Activated CD4-positive, alpha-beta T cell treated with anti-CD3 and anti-CD28 coated beads, Interleukin-2, amount 50 U/mL, for 24 hours (primary cell): ENCODE results near the gene XYLB.

Source experiments
- DNase-seq, 2 donors: peaks; one replicate each; pipeline ENCODE4 v3.0.0-alpha.2; 2020; ENCODE audit warnings: low read depth in 1 of 2, low spot score in 1 of 2

Gene XYLB

GRCh38 chr3:38454178-38454883 is 107.7 kb downstream of the XYLB start:
- peak in 1 of 2 donors; percentile 9 for DNase-seq

DNA sequence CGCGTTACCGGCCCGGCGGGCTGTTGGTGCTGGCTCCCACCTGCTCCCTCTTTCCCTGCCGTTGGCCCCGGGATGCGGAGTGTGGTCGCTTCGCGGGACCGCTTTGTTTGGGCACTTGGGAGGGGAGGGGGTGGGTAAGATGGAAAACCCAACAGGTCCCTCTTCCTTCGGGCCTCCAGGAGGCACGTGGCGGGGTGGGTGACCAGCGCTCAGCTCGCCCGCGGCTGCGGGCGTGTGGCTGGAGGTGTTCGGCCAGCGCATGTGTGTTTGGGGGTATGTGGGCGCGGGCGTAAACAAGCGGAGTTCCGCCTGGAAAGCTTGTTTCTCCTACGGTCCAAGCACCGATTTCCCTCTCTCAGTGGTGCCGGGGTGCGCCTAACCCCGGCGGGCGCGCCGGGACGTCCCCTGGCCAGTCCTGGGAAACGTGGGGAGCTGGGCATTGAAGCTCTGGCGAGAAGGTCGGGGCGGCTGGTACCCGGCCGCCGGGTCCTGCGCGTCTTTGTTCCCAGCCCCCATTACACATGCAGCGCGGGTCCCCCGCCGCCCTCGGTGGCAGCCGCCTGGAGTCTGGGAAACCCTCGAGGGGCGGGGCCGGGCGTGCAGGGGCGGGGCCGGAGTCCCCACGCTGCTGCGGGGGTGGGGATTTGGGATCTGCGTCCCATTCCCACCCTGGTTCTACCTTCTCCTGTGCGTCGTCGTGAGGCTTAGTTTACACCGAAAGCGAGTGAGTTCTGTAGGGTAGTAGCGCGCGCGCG is 108.5 kb downstream of the XYLB start:
- DNase-seq, result peak in 1 of 2 donors; percentile 23

DNA sequence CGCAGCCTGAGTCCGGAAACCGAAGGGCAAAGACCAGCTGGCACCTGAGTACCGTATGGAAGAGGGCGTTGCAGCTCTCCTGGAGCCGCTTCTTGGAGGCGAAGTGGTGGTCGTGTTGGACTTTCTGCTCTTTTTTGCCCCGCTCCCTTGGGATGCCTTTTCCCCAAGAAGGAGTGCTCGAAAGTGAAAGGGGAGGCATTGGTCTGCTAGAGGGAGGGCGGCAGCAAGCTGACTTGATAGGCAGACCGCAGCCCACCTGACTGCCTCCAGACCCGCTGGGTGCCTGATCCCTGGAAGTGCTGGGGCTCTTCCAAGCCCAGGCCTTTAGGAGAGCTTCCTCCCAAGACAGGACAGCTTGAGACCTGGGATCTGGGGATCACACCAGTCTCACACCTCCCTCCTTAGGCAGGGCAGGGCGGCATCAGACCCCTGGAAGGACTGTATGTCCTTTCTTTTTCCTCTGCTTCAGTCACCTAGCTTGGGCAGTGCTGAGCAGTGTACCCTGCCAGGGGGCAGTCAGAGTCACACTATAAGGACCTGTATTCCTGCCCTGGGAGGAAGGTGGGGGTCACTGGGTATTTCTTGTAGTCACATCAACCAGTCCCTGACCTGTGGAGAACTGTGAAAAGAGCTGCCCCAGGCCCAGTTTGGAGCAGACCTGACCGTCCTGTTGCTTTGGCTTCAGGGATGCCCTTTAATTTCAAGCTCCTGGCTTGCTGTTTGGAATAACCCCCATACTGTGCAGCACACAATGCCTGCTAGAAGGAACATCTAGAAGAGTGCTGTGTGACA is 109.2 kb downstream of the XYLB start:
- no peak for DNase-seq

- no peak for DNase-seq
Measured at GRCh38 chr3:38457111-38458003, 110.8 kb downstream of the XYLB start.

DNA sequence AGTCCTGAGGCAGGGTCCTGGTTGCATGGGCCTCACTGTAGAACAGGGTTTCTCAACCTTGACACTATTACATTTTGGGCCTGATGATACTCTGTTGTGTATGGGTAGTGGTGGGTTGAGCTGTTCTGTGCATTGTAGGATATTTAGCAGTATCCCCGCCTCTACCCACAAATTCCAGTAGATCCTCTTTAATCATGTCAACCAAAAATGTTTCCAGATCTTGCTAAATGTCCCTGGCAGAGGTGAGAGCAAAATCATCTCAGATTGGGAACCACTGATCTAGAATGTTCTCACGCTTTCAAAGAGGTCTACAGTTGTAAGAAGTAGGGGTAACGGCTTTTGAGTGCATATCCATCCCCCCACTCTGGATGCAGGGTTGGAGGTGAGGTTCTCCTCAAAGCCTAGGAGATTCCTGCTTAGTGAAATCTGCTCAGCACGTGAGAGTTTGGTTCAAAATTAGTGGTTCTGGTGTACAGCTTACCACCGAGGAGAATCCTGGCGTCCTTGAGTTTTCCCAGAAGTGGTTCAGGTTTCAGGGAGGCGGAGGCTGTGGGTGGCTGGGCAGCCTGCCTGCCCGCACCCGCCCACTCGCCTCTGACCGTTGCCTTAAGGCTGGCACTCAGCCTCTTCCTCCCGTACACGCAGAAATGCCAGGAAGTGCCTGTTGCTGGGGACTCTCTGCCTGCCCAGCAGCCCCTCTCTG is 112.4 kb downstream of the XYLB start:
- DNase-seq, result no peak

GRCh38 chr3:38459499-38460048 is 113.0 kb downstream of the XYLB start:
- no peak for DNase-seq

GRCh38 chr3:38460377-38461270 is 114.0 kb downstream of the XYLB start:
- DNase-seq, result no peak
